ENCODE data around the gene FYN. TPM values are rescaled to one million over a fixed set of nuclear protein-coding genes. Genes with fewer than 3 reads are reported as not detected.

The FYN gene
- total and polyA plus RNA-seq, 4 donors, result 11.2 to 28.3 (median 19.7) TPM

DNA sequence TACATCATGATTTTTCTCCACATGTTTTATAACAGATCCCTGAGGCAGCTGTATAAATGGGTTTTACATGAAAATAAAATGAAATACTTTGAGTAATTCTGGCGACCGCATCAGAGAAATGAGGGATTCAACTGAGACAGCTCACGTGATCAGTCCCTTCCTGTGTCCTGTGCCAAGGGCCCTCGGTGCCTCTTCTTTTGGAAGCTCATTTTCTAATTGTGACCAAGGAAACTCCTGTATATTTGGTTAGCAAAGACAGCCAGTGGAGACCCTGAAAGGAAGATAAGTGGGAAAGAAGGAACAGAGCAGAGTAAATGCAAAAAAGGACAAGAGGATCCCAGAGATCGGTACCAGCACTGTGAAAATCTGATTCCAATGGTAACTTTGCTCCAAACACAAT is 129.9 kb downstream of the FYN start:
- TF ChIP-seq EGR1 (IDR thresholded peaks at IDR 0.05; ENCODE audit: low read depth in 2 of 2) (no peak), YY1 (IDR thresholded peaks at IDR 0.05) (no peak), NR2F2 (IDR thresholded peaks at IDR 0.05) (no peak)
- no peak overlapping the region for H3K27ac ChIP-seq (ENCODE audit: low read depth in 1 of 2, low read length in 2 of 2)
- no peak for DNase-seq (ENCODE audit: low spot score)
- H3K36me3 ChIP-seq (ENCODE audit: control insufficient read depth in 4 of 4, insufficient read depth in 3 of 4, low read depth in 1 of 4, low read length in 3 of 4), result no peaks in the 10 kb centered on the region
- H3K4me3 ChIP-seq (ENCODE audit: low read depth in 1 of 3, low read length in 3 of 3), result no peak overlapping the region
- H3K9ac ChIP-seq (ENCODE audit: low read depth in 1 of 2, low read length in 2 of 2), result no peak overlapping the region
- WGBS, result 78% methylated on average over 5 of the region's 5 CpGs
- no peaks in the 10 kb centered on the region for H3K27me3 ChIP-seq (ENCODE audit: control insufficient read depth in 4 of 4, insufficient read depth in 4 of 4, low read length in 3 of 4)
- peaks cover 0 to 2% (median 0%) of the 10 kb centered on the region in 4 donors for H3K4me1 ChIP-seq (ENCODE audit: control insufficient read depth in 4 of 4, insufficient read depth in 4 of 4, low read length in 3 of 4)
- H3K9me3 ChIP-seq (ENCODE audit: control insufficient read depth in 4 of 4, low read length in 3 of 4), result no peaks in the 10 kb centered on the region

DNA sequence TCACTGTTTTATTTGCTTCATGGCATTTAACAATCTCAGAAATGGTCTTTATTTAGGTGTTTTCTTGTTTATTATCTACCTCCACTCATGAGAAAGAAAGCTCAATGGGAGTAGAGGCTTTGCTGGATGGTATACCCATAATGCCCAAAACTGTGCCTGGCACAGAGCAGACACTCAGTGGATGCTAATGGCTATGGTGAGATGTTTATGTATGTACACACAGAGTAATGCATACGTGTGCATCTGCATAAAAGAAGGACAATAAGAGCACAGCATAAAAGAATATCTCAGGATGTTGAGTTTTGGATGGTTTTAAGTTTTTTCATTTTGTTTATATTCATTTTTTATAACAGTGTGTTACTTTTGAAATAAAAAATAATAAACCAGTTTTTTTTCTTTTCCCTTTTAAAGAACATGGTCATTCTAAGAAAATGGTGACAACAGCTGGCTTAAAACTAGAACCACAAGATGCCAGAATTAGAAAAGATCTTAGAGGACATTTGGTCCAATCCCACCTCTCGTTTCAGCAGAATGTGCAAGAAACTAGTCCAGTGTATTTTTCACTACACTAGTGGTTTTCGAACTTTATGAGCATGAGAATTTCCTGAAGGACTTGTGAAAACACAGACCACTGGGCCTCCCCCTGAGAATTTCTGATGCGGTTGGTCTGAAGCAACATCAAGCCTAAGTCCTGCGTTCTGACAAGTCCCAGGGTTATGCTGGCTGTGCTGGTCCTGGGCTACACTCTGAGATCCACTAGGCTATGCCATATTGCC is 131.9 kb downstream of the FYN start:
- no peak overlapping the region for H3K4me3 ChIP-seq (ENCODE audit: low read depth in 1 of 3, low read length in 3 of 3)
- WGBS, result 81% methylated on average over 5 of the region's 5 CpGs
- H3K36me3 ChIP-seq (ENCODE audit: control insufficient read depth in 4 of 4, insufficient read depth in 3 of 4, low read depth in 1 of 4, low read length in 3 of 4), result no peaks in the 10 kb centered on the region
- H3K4me1 ChIP-seq (ENCODE audit: control insufficient read depth in 4 of 4, insufficient read depth in 4 of 4, low read length in 3 of 4), result no peaks in the 10 kb centered on the region
- no peak overlapping the region for H3K27ac ChIP-seq (ENCODE audit: low read depth in 1 of 2, low read length in 2 of 2)
- no peak for DNase-seq (ENCODE audit: low spot score)
- no peaks in the 10 kb centered on the region for H3K9me3 ChIP-seq (ENCODE audit: control insufficient read depth in 4 of 4, low read length in 3 of 4)
- TF ChIP-seq SP1 (IDR thresholded peaks at IDR 0.05) (no peak), TAF1 (conservative IDR thresholded peaks at IDR 0.05) (no peak), GABPA (IDR thresholded peaks at IDR 0.05 in 1 of 2, conservative IDR thresholded peaks at IDR 0.05 in 1 of 2) (no peak), FOXA1 (IDR thresholded peaks at IDR 0.05) (no peak), RAD21 (IDR thresholded peaks at IDR 0.05) (no peak), JUND (IDR thresholded peaks at IDR 0.05) (no peak), EGR1 (IDR thresholded peaks at IDR 0.05; ENCODE audit: low read depth in 2 of 2) (no peak), FOXA2 (IDR thresholded peaks at IDR 0.05) (no peak), NR2F2 (IDR thresholded peaks at IDR 0.05) (no peak), RXRA (IDR thresholded peaks at IDR 0.05) (no peak), MAX (IDR thresholded peaks at IDR 0.05) (no peak), ATF3 (IDR thresholded peaks at IDR 0.05) (no peak)
- TF ChIP-seq, protein P1, sequence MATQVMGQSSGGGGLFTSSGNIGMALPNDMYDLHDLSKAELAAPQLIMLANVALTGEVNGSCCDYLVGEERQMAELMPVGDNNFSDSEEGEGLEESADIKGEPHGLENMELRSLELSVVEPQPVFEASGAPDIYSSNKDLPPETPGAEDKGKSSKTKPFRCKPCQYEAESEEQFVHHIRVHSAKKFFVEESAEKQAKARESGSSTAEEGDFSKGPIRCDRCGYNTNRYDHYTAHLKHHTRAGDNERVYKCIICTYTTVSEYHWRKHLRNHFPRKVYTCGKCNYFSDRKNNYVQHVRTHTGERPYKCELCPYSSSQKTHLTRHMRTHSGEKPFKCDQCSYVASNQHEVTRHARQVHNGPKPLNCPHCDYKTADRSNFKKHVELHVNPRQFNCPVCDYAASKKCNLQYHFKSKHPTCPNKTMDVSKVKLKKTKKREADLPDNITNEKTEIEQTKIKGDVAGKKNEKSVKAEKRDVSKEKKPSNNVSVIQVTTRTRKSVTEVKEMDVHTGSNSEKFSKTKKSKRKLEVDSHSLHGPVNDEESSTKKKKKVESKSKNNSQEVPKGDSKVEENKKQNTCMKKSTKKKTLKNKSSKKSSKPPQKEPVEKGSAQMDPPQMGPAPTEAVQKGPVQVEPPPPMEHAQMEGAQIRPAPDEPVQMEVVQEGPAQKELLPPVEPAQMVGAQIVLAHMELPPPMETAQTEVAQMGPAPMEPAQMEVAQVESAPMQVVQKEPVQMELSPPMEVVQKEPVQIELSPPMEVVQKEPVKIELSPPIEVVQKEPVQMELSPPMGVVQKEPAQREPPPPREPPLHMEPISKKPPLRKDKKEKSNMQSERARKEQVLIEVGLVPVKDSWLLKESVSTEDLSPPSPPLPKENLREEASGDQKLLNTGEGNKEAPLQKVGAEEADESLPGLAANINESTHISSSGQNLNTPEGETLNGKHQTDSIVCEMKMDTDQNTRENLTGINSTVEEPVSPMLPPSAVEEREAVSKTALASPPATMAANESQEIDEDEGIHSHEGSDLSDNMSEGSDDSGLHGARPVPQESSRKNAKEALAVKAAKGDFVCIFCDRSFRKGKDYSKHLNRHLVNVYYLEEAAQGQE (IDR thresholded peaks at IDR 0.05), result no peak
- no peak overlapping the region for H3K9ac ChIP-seq (ENCODE audit: low read depth in 1 of 2, low read length in 2 of 2)
- no peaks in the 10 kb centered on the region for H3K27me3 ChIP-seq (ENCODE audit: control insufficient read depth in 4 of 4, insufficient read depth in 4 of 4, low read length in 3 of 4)

DNA sequence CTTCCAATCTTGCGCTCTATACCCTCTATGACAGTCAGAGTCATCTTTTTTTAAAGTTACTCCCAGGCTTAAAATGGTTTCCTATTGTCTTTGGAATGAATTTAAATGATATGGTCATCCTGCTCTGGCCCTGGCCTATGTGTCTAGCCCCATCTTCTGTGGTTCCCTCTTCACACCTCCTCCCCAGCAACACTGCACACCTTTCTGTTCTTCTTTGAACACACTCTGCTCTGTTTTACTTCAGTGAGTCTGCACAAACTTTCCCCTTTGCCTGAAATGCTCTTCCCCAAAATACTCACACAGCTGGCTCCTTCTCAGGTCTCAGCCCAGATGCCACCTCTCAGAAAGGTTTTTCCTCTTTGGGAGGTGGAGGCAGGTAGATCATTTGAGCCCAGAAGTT is 132.7 kb downstream of the FYN start:
- H3K9ac ChIP-seq (ENCODE audit: low read depth in 1 of 2, low read length in 2 of 2), result no peak overlapping the region
- no peaks in the 10 kb centered on the region for H3K9me3 ChIP-seq (ENCODE audit: control insufficient read depth in 4 of 4, low read length in 3 of 4)
- WGBS, result 99% methylated on average over 1 of the region's 1 CpG
- H3K4me3 ChIP-seq (ENCODE audit: low read depth in 1 of 3, low read length in 3 of 3), result no peak overlapping the region
- no peak overlapping the region for H3K27ac ChIP-seq (ENCODE audit: low read depth in 1 of 2, low read length in 2 of 2)
- no peaks in the 10 kb centered on the region for H3K36me3 ChIP-seq (ENCODE audit: control insufficient read depth in 4 of 4, insufficient read depth in 3 of 4, low read depth in 1 of 4, low read length in 3 of 4)
- no peaks in the 10 kb centered on the region for H3K4me1 ChIP-seq (ENCODE audit: control insufficient read depth in 4 of 4, insufficient read depth in 4 of 4, low read length in 3 of 4)
- no peaks in the 10 kb centered on the region for H3K27me3 ChIP-seq (ENCODE audit: control insufficient read depth in 4 of 4, insufficient read depth in 4 of 4, low read length in 3 of 4)
- no peak for DNase-seq (ENCODE audit: low spot score)
- TF ChIP-seq RAD21 (IDR thresholded peaks at IDR 0.05), result no peak
- no peak for TF ChIP-seq MAX (IDR thresholded peaks at IDR 0.05)
- no peak for TF ChIP-seq EGR1 (IDR thresholded peaks at IDR 0.05; ENCODE audit: low read depth in 2 of 2)
- TF ChIP-seq, protein P1 (IDR thresholded peaks at IDR 0.05), result no peak
- TF ChIP-seq CTCF (IDR thresholded peaks at IDR 0.05; ENCODE audit: low read depth, low read length, missing input control), result no peak
- no peak for TF ChIP-seq JUND (IDR thresholded peaks at IDR 0.05)
- TF ChIP-seq FOXA1 (IDR thresholded peaks at IDR 0.05), result no peak
- TF ChIP-seq FOXA2 (IDR thresholded peaks at IDR 0.05), result no peak
- no peak for TF ChIP-seq RXRA (IDR thresholded peaks at IDR 0.05)
- TF ChIP-seq GABPA (IDR thresholded peaks at IDR 0.05 in 1 of 2, conservative IDR thresholded peaks at IDR 0.05 in 1 of 2), result no peak
- no peak for TF ChIP-seq HNF4G (IDR thresholded peaks at IDR 0.05)
- no peak for TF ChIP-seq NR2F2 (IDR thresholded peaks at IDR 0.05)
